Effector CD4-positive, alpha-beta T cell (primary cell): ENCODE results near the gene ANKRD28.

Experiments
- DNase-seq: peaks from one replicate; pipeline ENCODE4 v3.0.0-alpha.2; 2020

ANKRD28 gene

DNA sequence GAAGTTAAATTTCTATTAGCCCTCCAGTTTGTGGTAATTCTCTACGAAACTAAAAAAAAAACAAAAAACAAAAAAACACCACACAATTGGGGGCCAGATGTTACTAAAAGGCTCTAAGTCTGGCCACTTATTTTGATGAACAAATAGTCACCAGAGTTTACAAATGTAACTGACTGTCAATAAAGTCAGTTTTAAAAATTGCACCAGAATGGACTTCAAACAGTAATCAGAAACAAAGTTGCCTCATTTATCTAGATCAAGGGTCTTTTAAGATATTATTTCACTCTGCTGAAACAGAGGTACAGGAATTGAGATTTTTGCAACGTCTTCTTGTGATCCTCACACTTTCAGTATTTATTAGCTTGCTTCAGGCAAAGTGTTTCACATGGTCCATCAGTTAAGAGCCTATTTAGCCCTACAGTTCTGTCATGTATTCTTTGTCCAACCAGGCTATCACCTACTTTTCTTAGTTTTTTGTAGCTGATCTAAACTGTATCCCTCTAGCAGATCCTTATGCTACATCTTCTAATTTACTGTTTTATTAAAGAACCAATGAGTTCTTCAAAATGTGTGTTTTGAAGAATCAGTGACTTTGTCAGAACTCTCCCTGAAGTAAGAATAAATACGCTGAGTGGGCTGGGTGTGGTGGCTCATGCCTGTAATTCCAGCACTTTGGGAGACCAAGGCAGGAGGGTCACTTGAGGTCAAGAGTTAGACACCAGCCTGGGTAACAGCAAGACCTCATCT is 74.7 kb downstream of the ANKRD28 start:
- DNase-seq, result no peak

DNA sequence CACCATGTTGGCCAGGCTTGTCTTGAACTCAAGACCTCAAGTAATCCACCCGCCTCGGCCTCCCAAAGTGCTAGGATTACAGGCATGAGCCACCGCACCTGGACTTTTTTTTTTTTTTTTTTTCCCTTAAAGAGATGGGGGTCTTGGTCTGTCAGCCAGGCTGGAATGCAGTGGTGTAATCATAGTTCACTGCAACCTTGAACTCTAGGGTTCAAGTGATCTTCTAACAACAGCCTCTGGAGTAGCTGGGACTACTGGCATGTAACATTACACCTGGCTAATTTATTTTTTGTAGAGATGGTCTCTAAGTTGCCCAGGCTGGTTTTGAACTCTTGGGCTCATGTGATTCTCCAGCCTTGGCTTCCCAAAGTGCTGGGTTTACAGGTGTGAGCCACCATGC is 81.6 kb downstream of the ANKRD28 start:
- DNase-seq, result no peak

DNA sequence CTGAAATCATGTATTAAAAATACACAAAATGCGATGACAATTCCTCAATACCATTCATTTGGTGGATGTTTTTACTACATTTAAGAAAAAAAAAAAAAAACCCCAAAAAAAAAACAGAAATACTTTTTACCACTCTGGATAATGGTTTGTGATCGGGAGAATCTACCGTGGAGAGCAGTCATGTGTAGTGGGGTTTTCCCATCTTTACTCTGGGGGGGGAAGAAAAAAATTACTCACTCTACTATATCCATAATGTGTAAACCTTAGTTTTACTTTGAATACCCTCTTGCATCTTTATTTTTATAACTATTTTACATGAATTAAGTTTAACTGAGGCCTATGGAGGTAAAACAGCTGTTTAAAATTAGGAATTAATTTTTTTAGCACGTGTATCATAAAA is 83.3 kb downstream of the ANKRD28 start:
- DNase-seq, result no peak

DNA sequence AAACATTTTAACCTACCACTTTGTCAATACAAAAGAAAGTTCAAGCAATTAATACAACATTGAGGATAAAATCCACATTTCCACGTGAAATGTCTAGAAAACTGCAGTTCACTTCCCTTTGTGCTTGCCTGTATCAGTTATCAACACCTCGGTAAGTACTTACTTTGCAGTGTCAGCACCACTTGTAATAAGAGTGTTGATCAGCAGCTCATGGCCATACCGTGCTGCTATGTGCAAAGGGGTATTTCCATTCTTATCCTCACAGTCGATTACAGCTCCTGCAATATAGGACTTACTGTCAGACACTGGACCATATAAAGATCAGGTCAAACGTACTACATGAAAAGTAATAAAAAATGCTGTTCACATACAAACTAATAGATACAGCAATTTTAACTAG is 84.4 kb downstream of the ANKRD28 start:
- no peak for DNase-seq

DNA sequence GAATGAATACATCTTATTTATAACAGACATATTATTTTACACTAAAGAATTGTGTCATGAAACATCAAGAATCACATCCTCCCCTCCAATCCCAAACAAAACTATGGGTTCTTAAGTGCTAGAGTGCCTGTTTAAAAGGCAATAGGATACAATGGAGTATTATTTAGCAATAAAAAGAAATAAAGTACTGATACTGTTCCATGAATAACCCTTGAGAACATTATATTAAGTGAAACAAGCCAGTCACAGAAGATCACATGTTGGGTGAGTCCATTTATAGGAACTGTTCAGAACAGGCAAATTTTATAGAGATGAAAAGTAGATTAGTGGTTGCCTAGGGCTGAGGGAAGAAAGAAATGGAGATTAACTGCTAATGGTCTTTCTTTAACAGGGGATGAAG is 86.5 kb downstream of the ANKRD28 start:
- no peak for DNase-seq

DNA sequence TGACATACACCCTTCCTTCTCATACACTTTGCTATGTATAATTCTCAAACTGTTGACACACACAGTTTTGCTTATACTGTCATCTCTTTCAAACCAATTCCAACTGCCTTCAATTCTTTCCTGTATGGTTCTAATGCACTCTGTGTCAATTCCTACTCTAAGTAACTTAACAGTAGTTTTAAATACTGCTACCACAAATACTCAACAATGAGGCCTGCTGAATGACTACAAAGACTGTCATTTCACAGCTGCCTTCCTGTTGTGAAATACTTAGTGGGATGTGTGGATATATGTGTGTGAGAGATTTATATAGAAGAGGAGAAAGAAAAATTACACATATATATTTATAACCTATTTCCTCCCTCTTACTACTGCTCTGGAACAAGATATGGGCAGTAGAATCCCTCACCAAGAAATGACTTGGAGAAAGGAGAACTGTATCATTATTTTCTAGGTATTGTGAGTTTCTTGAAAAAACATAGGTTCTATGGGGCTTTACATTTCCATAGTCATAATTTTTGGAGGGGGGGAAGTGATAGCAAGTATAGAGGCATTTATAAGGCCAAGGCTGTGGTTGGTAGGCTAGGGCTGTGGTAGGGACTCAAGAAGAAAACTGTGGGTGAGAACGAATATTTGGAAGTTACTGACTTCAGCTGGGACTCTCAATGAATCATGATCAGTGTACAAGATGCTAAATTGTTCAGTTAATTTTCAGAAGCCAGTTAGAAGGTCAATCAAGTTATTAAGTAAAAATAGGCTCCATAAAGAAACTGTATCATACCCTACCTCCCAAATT is 88.7 kb downstream of the ANKRD28 start:
- DNase-seq, result no peak

DNA sequence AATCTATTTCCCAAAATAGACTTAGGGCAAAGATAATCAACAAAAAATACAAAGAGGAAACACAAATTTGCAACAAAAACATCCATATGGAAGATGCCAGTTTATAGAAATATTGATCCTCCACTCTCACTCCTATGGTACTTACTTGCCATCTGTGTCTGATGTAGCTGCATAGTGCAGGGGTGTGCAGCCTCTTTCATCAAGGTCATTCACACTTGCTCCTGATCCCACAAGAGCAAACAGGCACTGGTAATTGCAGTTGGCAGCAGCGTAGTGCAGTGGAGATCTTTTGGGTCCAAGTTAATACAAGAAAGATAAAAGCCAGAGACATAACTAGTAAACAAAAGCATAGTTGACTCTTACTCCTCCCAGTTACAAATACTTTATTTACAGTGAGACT is 90.0 kb downstream of the ANKRD28 start:
- no peak for DNase-seq

DNA sequence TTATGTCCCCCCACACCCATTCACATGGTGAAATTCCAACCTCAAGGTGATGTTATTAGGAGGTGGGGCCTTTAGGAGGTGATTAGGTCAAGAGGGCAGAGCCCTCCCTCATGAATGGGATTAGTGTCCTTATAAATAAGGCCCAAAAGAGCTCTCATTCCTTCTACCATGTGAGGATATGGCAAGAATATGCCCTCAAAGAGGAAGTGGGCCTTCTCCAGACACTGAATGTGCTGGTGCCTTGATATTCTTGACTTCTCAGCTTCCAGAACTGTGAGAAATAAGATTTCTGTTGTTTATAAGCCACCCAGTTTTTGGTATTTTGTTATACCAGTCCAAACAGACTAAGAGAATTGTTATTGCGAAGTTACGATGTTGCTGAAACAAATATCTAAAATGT is 94.4 kb downstream of the ANKRD28 start:
- DNase-seq, result no peak

DNA sequence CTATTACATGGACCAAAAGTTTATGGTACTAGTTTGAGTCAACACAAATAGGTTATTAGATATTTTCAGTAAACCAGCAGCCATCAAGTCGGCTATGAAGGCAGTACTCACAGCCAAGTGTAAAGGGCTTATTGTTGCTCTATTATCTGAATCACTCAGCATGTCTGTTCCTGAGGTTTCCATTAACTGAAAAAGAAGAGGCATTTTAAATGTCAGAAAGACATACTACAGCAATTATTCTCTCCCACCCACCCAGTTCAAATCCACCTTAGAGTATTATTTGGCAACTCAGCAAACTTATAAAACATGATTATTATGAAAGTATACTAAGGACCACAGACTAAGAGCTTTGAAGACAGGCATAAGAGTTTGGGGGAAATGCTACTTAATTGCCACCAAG is 103.2 kb downstream of the ANKRD28 start:
- no peak for DNase-seq

DNA sequence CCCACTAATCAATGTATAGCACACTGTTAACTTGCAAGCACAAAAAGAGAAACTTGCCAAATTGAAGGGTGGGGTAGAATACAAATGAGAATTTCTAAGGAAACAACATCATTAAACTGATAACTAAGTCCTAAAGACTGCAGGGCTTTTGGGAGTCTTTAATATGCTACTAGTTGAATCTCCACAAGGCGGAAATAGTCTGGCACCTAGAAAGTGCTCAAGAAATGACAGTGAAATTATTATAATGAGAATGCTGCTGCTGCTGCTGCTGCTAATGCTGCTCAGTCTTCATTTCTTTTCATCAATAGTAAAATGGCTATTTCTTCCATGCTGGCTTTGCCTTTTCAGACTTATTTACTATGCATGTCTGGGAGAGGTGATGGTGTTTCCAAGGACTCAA is 104.4 kb downstream of the ANKRD28 start:
- DNase-seq, result no peak

DNA sequence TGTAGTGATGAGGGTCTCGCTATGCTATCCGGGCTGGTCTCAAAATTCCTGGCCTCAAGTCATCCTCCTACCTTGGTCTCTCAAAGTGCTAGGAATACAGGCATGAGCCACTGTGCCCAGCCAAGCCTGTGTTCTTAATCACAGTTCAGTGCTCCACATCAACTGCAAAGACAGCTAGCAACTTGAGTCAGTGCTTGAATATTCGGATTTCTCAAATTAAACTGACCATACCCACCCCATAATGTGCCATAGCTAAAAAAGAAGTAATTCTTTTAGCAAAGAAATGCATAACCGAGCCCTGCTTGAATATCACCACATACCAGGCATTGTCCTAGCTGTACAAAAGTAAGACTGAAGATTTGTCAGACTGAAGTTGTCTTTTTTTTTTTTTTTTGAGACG is 107.0 kb downstream of the ANKRD28 start:
- DNase-seq, result no peak

DNA sequence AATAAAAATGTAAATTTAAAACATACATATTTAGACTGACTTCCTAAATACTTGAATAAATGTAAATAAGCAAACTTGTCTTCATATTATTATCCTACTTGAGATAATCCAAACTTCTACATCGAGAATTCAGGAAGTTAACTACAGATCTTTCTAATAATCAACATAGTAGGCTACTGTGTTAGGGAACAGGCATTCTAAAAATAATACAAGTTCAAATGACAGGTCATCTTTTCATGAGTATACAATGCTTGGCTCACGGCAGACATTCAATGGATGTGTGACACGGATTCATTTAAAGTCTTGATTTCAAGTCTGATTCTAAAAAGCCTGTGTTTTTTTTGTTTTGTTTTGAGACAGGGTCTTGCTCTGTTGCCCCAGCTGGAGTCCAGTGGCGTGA is 107.5 kb downstream of the ANKRD28 start:
- DNase-seq, result no peak

DNA sequence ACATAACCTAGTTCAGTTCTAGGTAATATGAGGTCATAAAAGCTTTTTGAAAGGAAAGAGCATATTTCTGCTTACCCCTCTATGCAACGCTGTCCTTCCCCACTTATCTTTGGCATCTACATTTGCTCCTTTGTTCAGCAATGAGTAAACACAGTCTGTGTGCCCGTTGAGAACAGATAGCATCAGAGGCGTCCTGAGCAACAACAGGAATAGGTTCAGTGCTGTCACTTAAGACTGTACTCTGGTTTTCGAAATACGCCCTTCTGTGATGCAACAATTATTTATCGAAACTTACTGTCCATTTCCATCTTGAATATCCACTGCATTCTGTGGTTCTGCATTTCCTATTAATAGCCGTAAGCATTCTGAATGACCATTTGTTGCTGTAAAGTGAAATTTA is 111.9 kb downstream of the ANKRD28 start:
- DNase-seq, result no peak

DNA sequence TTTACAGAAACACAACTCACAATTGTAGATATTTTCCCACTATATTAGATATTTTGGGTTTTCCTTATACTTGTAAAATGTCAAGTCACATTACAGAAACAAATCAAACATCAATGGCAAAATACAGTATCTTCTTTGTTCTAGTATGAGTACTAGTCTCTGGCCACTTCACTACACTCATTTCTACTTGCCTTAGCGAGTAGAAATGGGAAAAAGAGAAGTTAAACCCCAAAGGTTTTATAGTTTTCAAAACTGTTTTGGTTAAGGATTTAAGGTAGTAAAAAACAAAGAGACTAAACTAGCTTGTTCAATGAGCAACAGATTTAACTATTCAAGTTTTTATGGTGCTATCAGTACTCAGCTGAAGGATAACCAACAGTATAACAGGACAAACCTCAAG is 114.5 kb downstream of the ANKRD28 start:
- DNase-seq, result no peak

DNA sequence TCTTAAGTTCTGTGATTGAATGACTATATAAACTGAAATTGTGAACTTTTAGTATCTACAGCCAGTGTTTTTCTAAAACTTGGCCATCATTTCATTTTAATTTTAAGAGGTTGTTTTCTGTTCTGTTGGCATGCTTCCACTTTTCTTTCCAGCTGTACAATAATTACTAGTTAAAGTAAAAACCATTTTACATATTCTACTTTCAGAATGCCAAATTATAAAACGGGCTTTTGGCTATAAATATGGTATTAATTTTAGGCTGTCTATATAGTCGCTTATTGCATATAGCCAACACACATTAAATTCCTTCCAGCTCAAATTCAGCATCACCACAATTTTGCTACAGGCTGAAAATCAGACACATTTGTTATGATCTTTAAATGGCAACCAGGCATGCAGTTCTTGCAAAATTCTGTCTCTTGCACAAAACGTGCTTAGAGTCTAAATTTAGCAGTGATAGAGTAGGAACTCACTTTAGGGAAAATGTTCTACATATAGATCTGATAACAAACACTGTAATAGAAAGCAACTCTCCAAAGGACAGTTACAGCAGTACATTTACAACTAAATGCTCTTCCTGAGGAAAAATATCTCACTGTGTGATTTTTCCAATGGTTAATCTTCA is 115.1 kb downstream of the ANKRD28 start:
- DNase-seq, result no peak

DNA sequence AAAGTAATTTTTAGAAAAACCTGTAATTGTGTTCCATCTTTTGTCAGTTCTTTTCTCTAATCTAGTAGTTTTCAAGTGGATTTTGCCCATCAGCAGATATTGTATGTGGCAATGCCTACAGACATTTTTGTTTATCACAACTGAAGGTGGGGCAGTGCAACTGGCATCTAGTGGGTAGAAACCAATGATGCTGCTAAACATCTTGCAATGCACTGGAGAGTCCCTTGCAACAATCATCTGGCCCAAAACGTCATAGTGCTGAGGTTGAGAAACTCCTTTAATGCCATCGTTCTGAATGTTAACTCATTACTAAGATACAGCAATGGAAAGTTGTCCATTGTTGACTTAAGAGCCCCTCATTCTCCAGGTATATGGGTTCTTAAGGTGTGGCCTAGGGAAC is 116.1 kb downstream of the ANKRD28 start:
- DNase-seq, result no peak

DNA sequence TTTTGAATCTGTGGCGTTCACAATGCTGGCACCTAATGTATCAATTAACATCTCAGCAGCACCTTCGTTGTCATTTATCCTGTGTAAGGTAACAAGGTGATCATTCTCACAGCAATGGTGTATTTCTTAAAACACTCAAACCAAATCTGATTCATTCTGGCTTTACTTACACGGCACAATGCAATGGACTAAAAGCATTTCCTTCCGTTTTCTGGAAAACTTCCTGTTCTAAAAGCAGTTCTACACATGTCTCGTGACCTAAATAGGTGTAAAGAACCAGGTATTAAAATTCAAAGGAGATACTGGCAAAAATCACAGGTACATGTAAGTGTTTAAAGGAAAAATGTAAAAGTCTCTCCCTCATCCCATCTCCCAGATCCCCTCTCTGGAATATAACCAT is 118.5 kb downstream of the ANKRD28 start:
- DNase-seq, result no peak

DNA sequence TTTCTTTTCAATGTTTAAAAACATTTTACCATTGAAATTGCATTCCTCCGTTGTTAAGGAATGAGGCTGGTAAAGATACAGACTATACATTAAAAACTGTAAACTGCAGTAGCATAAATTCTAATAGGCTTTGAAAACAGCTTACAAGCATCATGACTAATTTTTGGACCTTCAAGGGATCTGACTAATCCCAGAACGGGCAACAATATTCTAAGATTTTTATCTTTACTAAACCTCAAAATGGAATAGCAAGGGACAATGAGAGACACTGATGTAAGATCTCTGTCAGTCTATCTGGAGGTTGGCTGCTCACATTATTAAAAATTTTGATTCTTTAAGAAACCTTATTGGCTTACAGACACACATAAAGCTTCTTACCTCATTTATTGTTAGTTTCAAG is 121.5 kb downstream of the ANKRD28 start:
- no peak for DNase-seq

DNA sequence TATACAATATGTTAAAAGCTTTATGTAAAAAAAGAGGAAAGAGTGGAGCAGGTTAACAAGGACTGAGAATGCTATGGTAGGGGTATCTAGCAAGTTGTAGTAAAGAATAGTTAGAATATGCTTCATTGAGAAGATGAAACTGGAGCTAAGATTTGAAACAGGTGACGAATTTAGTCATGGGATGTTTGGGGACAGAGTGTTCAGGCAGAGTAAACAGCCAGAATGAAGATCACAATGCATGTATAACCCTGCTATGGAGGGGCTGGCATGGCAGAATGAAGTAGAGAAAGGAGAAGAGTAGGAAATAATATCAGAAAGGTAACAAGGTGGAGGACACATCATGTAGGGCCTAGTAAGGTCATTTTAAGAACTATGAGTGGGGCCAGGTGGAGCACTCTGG is 124.2 kb downstream of the ANKRD28 start:
- no peak for DNase-seq

DNA sequence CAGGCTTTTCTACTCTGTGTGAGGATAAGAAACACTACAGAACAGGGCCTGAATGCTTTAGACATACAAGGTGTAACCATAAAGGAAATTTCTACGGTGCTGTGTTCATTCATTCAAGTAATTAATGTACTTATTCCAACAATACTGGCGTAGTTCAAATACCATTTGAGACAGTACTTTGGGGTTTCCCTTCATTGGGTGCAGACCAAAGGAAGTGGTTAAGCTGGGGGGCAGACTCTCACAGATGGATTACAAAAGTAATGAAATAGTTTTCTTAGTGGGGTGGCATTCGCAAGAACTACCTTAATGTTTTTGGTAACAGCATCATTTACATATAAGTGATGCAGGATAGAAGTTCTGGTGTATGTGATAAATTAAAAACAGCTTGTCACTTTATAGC is 130.3 kb downstream of the ANKRD28 start:
- peak; percentile 26 for DNase-seq

DNA sequence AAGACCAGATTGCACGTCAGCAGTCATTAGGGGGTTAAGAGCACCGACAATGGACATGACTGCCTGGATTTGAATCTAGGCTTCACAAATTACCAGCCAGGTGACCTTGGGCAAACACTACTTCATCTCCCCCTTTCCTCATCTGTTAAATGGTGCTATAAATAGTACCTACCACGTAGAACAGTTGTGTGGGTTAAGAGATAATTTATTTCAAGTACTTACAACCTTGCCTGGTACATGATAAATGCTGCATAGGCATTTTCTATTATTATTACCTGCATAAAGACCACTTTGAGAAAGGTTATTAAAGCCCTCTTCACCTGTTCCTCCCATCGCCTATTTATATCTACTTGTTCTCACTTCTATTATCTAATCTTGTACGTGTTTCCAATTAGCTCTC is 131.5 kb downstream of the ANKRD28 start:
- DNase-seq, result no peak

DNA sequence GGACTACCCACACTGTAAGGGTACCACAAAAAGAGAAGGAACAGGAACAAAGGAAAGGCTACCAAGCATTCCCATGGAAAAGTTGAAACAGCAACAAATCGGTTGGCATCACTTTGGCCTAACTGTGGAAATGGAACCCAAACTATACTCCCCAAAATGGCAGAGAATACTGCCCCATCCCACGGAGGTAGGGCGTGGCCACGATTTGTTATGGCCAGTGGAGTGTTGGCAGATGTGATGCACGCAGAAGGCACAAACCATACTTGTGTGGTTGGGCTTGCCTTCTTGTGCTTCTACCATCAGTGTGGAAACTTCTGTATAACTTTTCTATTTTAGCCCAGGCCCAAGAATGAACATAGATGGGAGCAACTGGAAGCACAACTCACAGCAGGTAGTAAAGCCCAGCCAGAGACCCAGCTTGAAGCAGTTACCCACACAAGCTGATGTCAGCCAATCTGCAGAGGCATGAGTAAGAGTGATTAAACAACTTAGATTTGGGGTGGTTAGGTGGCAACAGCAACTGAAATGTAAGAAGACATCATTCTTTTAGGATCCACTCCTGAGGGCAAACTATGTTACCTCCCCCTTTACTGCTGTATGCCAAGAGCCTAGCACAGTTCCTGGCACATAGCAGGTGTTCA is 132.1 kb downstream of the ANKRD28 start:
- DNase-seq, result no peak

DNA sequence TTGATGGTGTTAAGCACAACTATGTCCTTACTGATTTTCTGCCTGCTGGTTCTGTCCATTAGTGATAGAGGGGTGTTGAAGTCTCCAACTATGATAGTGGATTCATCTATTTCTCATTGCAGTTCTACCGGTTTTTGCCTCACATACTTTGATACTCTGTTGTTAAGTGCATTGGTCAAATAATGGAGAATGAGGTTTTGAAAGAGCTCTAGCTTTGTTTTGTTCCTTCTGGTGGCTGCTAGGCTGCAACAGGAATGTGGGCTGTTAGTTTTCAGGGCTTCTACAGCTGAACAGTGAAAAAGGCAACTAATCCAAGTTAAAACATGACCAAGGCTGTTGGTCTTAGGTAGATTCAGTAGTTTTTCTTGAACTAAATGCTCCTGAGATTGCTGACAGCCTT is 133.6 kb downstream of the ANKRD28 start:
- DNase-seq, result no peak
